OCI-LY7 (cell line): ENCODE data around the gene SLC16A10.

Experiments
- EZH2phosphoT487 ChIP-seq: fragments of 200-600 bp; sonication (generic); IDR thresholded peaks from 2 replicates; pipeline ENCODE4 v1.6.1; 2018; ENCODE audit warnings: low read depth, borderline replicate concordance, mild to moderate bottlenecking, mixed run types, antibody characterized with exemption, low read length, moderate library complexity, mixed read lengths
- TF ChIP-seq, protein P1 (sequence below): fragments of 200-600 bp; sonication (generic); conservative IDR thresholded peaks from 2 replicates; pipeline ENCODE4 v1.5.1; 2014; ENCODE audit warnings: mild to moderate bottlenecking, antibody characterized with exemption, low read length, moderate library complexity, mixed read lengths

DNA sequence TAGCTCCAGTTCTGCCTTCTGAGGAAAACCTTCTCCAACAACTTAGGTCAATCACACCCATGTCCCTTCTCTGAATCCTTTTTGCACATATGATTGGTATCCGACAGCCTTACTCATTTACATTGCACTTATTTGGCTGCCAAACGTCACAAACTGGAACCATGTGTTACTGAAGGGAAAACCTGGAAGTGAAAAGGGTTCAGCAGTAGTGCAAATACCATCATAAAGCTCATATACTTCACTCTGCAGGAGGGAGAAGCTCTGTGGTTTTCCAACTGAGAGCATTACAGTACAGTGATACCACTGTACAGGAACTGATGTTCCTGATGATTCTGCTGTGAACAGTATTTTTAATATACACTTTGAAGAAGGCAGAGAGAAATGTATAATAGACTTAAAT lies 87.8 kb downstream of the SLC16A10 start:
- TF ChIP-seq, protein P1, sequence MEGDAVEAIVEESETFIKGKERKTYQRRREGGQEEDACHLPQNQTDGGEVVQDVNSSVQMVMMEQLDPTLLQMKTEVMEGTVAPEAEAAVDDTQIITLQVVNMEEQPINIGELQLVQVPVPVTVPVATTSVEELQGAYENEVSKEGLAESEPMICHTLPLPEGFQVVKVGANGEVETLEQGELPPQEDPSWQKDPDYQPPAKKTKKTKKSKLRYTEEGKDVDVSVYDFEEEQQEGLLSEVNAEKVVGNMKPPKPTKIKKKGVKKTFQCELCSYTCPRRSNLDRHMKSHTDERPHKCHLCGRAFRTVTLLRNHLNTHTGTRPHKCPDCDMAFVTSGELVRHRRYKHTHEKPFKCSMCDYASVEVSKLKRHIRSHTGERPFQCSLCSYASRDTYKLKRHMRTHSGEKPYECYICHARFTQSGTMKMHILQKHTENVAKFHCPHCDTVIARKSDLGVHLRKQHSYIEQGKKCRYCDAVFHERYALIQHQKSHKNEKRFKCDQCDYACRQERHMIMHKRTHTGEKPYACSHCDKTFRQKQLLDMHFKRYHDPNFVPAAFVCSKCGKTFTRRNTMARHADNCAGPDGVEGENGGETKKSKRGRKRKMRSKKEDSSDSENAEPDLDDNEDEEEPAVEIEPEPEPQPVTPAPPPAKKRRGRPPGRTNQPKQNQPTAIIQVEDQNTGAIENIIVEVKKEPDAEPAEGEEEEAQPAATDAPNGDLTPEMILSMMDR: no peak
- TF ChIP-seq EZH2phosphoT487: no peak
